ENCODE data around the gene LURAP1L. TPM values are rescaled to one million over a fixed set of nuclear protein-coding genes. Genes with fewer than 3 reads are reported as not detected.

The LURAP1L gene
- total RNA-seq, 1 experiment from 2014 or later = 59.2 TPM

DNA sequence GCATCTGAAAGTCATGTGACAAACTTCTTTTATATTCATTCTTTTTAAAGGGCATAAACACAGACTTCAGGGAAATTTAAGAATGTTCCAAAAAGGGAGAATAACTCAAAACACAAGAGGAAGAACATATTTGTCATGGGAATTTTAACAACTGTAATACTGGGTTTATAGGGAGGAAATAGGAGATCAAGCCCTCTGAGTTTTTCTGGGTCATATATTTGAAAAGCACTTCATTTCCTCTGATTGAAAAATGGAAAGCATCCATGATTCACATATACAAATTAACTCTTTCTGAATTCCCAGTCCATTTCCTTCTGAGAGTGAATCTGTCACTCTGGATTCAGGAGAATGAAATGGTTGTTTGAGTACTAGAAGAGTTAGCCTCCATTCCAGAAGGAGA lies 26.8 kb downstream of the LURAP1L start:
- Mint-ChIP-seq H3K4me3 (ENCODE audit: unreplicated experiment) (no peak overlapping the region), H3K36me3 (ENCODE audit: insufficient read depth, unreplicated experiment) (peaks cover 23% of the 10 kb centered on the region), H3K4me1 (ENCODE audit: insufficient read depth, unreplicated experiment) (peaks cover 25% of the 10 kb centered on the region), H3K9me3 (ENCODE audit: unreplicated experiment) (peaks cover 10% of the 10 kb centered on the region), H3K27me3 (ENCODE audit: insufficient read depth, unreplicated experiment) (no peaks in the 10 kb centered on the region), H3K27ac (ENCODE audit: low read depth, unreplicated experiment) (no peak overlapping the region)
- TF ChIP-seq, protein P1, sequence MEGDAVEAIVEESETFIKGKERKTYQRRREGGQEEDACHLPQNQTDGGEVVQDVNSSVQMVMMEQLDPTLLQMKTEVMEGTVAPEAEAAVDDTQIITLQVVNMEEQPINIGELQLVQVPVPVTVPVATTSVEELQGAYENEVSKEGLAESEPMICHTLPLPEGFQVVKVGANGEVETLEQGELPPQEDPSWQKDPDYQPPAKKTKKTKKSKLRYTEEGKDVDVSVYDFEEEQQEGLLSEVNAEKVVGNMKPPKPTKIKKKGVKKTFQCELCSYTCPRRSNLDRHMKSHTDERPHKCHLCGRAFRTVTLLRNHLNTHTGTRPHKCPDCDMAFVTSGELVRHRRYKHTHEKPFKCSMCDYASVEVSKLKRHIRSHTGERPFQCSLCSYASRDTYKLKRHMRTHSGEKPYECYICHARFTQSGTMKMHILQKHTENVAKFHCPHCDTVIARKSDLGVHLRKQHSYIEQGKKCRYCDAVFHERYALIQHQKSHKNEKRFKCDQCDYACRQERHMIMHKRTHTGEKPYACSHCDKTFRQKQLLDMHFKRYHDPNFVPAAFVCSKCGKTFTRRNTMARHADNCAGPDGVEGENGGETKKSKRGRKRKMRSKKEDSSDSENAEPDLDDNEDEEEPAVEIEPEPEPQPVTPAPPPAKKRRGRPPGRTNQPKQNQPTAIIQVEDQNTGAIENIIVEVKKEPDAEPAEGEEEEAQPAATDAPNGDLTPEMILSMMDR (IDR thresholded peaks at IDR 0.05; ENCODE audit: unreplicated experiment) = no peak
- intact Hi-C loops (cut with micrococcal nuclease) = no loop called here
- CTCF ChIA-PET = interaction anchor here (3.4 kb wide), 1 partner anchor 25 kb away, joined by 18 read pairs; no protein-coding TSS in a partner anchor
- BruUV-seq (replicated peaks) = no TSS peak
- no peak for DNase-seq (ENCODE audit: unreplicated experiment)
- POLR2A ChIA-PET = interaction anchor here (0.6 to 8.4 kb wide), 4 partner anchors 8 to 42 kb away, joined by 3 to 74 read pairs (median 10); partner anchors contain the start of gene LURAP1L

DNA sequence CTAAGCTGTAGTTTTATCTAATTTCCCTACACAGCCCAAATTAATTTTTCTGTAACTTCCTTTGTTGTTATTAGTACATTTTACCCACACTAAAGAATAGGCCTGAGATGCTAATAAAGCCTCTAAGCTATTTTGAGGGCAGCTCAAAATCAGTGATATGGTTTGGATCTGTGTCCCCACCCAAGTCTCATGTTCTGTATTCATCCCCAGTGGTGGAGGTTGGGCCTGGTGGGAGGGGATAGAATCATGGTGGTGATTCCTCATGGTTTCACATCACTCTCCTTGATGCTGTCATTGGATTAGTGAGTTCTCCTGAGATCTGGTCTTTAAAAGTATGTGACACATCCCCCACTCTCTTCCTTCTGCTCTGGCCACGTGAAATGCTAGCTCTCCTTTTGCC lies 27.3 kb downstream of the LURAP1L start:
- peaks cover 23% of the 10 kb centered on the region for H3K36me3 Mint-ChIP-seq (ENCODE audit: insufficient read depth, unreplicated experiment)
- no peak overlapping the region for H3K4me3 Mint-ChIP-seq (ENCODE audit: unreplicated experiment)
- no TSS peak for BruUV-seq (replicated peaks)
- peaks cover 10% of the 10 kb centered on the region for H3K9me3 Mint-ChIP-seq (ENCODE audit: unreplicated experiment)
- no peaks in the 10 kb centered on the region for H3K27me3 Mint-ChIP-seq (ENCODE audit: insufficient read depth, unreplicated experiment)
- intact Hi-C loops (cut with micrococcal nuclease) = no loop called here
- ChIA-PET POLR2A (interaction anchor here (0.6 to 8.4 kb wide), 5 partner anchors 8 to 42 kb away, joined by 3 to 74 read pairs (median 7); partner anchors contain the start of gene LURAP1L), CTCF (interaction anchor here (3.4 kb wide), 1 partner anchor 26 kb away, joined by 18 read pairs; no protein-coding TSS in a partner anchor)
- TF ChIP-seq, protein P1 (IDR thresholded peaks at IDR 0.05; ENCODE audit: unreplicated experiment) = no peak
- no peak for DNase-seq (ENCODE audit: unreplicated experiment)
- H3K4me1 Mint-ChIP-seq (ENCODE audit: insufficient read depth, unreplicated experiment) = peaks cover 22% of the 10 kb centered on the region
- peak overlapping the region; percentile 28 for H3K27ac Mint-ChIP-seq (ENCODE audit: low read depth, unreplicated experiment)

- ChIA-PET POLR2A (interaction anchor here (0.7 to 5.2 kb wide), 5 partner anchors 8 to 42 kb away, joined by 3 to 66 read pairs (median 13); partner anchors contain the start of gene LURAP1L), CTCF (interaction anchor here (0.8 to 3.6 kb wide), 3 partner anchors 10 to 84 kb away, joined by 4 to 25 read pairs (median 13); no protein-coding TSS in a partner anchor)
- no peak overlapping the region for H3K4me3 Mint-ChIP-seq (ENCODE audit: unreplicated experiment)
- peaks cover 35% of the 10 kb centered on the region for H3K4me1 Mint-ChIP-seq (ENCODE audit: insufficient read depth, unreplicated experiment)
- TF ChIP-seq, protein P1 (IDR thresholded peaks at IDR 0.05; ENCODE audit: unreplicated experiment) = no peak
- no peak overlapping the region for H3K27ac Mint-ChIP-seq (ENCODE audit: low read depth, unreplicated experiment)
- H3K9me3 Mint-ChIP-seq (ENCODE audit: unreplicated experiment) = peaks cover 7% of the 10 kb centered on the region
- intact Hi-C loops (cut with micrococcal nuclease) = no loop called here
- H3K27me3 Mint-ChIP-seq (ENCODE audit: insufficient read depth, unreplicated experiment) = no peaks in the 10 kb centered on the region
- BruUV-seq (replicated peaks) = no TSS peak
- H3K36me3 Mint-ChIP-seq (ENCODE audit: insufficient read depth, unreplicated experiment) = peaks cover 30% of the 10 kb centered on the region
- no peak for DNase-seq (ENCODE audit: unreplicated experiment)
These were observed 33.7 kb downstream of the LURAP1L start for GRCh38 chr9:12808569-12808968.

- H3K27ac Mint-ChIP-seq (ENCODE audit: low read depth, unreplicated experiment) = peak overlapping the region; percentile 44
- no peak overlapping the region for H3K4me3 Mint-ChIP-seq (ENCODE audit: unreplicated experiment)
- POLR2A ChIA-PET = interaction anchor here (1.1 to 5.2 kb wide), 7 partner anchors 8 to 38 kb away, joined by 3 to 66 read pairs (median 6); partner anchors contain the start of gene LURAP1L
- BruUV-seq (replicated peaks) = no TSS peak
- DNase-seq (ENCODE audit: unreplicated experiment) = no peak
- peaks cover 7% of the 10 kb centered on the region for H3K9me3 Mint-ChIP-seq (ENCODE audit: unreplicated experiment)
- H3K36me3 Mint-ChIP-seq (ENCODE audit: insufficient read depth, unreplicated experiment) = peaks cover 24% of the 10 kb centered on the region
- H3K4me1 Mint-ChIP-seq (ENCODE audit: insufficient read depth, unreplicated experiment) = peaks cover 43% of the 10 kb centered on the region
- CTCF ChIA-PET = interaction anchor here (0.6 to 3.6 kb wide), 7 partner anchors 11 to 1852 kb away, joined by 3 to 25 read pairs (median 5); no protein-coding TSS in a partner anchor
- no peaks in the 10 kb centered on the region for H3K27me3 Mint-ChIP-seq (ENCODE audit: insufficient read depth, unreplicated experiment)
- intact Hi-C loops (cut with micrococcal nuclease) = no loop called here
- TF ChIP-seq, protein P1 (IDR thresholded peaks at IDR 0.05; ENCODE audit: unreplicated experiment) = no peak
These were observed 34.9 kb downstream of the LURAP1L start for GRCh38 chr9:12809720-12810119.
